Heart left ventricle (tissue), 13 donors: ENCODE data around the gene SUMO3.

ENCODE experiments used
- CTCF ChIP-seq, 12 donors: fragments of 200-600 bp; sonication (generic) in 4 of 12; IDR thresholded peaks; one replicate each; pipeline versions ENCODE4 v1.5.0 to v1.8.0; 2018 to 2022; ENCODE audit warnings: antibody characterized with exemption in 12 of 12, mild to moderate bottlenecking in 5 of 12
- POLR2A ChIP-seq, 2 donors: fragments of 450-650 bp; IDR thresholded peaks; one replicate each; pipeline ENCODE4 v1.6.1; 2017; ENCODE audit warnings: antibody characterized with exemption in 2 of 2, mild to moderate bottlenecking in 2 of 2, moderate library complexity in 2 of 2
- donor health status: ischemic (EF 13 %, LVEDD 7.1; RV severe dilation, severe dysfunction).
- donor health status: DM: no; HTN: yes; CAD: no.
- donor health status: DM: no; HTN: no; CAD: no.
- donor health status: ischemic (EF 25% LVEDD 6.9; RV normal size, moderate dysfunction).
- donor health status: ischemic (EF 25% LVEDD 5.7; RV mildly dilated, moderate dysfunction).
- donor health status: ischemic (EF 35%, LVEDD 5.7; RV mildly dilated, moderate dysfunction).
- donor health status: nonischemic (EF 11% LVEDD 7.7; RV severe dilation, severe dysfunction).
- donor health status: DM: yes; HTN: yes; CAD: no.
- donor health status: PGD.
- donor health status: ischemic (EF 29% LVEDD 5.4; RV normal size, mild dysfunction).
- donor health status: nonischemic (EF 23%, LVEDD 6.1; RV moderate dilation, normal function).

DNA sequence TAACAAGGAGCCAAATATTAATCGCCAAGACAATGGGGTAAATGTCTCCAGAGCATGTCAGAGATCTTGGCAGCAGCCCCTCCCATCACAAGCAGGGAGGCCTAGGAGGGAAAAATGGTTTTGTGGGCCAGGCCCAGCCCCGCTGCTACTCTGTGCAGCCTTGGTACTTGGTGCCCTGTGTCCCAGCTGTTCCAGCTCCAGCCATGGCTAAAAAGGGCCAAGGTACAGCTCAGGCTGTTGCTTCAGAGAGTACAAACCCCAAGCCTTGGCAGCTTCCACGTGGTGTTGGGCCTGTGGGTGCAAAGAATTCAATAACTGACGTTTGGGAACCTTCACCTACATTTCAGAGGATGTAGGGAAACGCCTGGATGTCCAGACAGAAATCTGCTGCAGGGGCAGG is 26.6 kb downstream of the SUMO3 start:
- TF ChIP-seq CTCF (IDR thresholded peaks at IDR 0.05) (no peak), POLR2A (IDR thresholded peaks at IDR 0.05) (no peak)
